NB4 (cell line): ENCODE results near the gene CBR3.

Experiments
- CTCF ChIP-seq: IDR thresholded peaks from one replicate; pipeline ENCODE4 v1.5.1; 2012; ENCODE audit warnings: low read depth, low read length
- MAX ChIP-seq: IDR thresholded peaks from 2 replicates; pipeline ENCODE4 v1.6.1; 2011; ENCODE audit warnings: low read depth, low read length
- MYC ChIP-seq: IDR thresholded peaks from 2 replicates; pipeline ENCODE4 v1.6.1; 2011; ENCODE audit warnings: low read depth, low read length
- POLR2A ChIP-seq: IDR thresholded peaks from 2 replicates; pipeline ENCODE4 v1.6.1; 2011; ENCODE audit warnings: mild to moderate bottlenecking; ENCODE audit not compliant: insufficient read length; ENCODE audit errors: extremely low read depth

- TF ChIP-seq POLR2A (no peak), CTCF (no peak), MAX (no peak), MYC (no peak)
Observed at GRCh38 chr21:36184545-36184944, 49.7 kb downstream of the CBR3 start.
